Measurements from ENCODE around the gene GRIK1.

DNA sequence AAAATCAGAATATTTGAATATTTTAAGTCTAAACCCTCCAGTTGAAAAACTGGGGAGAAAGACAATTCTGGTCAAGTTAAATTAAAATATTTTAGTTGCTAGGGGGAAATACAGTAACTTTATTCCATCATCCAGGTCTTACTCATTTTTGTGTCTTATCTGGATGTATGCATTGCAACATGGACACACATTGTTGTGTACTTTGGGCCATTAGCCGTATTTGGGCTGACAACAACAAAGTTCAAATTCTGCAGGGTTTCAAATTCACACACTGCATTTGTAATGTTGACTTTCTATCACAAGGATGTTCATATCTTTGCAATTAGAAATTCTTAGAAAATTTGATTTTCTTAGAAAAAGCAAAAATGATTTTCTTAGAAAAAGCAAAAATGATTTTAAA is 391.8 kb downstream of the GRIK1 start:
- TF ChIP-seq, protein P1, sequence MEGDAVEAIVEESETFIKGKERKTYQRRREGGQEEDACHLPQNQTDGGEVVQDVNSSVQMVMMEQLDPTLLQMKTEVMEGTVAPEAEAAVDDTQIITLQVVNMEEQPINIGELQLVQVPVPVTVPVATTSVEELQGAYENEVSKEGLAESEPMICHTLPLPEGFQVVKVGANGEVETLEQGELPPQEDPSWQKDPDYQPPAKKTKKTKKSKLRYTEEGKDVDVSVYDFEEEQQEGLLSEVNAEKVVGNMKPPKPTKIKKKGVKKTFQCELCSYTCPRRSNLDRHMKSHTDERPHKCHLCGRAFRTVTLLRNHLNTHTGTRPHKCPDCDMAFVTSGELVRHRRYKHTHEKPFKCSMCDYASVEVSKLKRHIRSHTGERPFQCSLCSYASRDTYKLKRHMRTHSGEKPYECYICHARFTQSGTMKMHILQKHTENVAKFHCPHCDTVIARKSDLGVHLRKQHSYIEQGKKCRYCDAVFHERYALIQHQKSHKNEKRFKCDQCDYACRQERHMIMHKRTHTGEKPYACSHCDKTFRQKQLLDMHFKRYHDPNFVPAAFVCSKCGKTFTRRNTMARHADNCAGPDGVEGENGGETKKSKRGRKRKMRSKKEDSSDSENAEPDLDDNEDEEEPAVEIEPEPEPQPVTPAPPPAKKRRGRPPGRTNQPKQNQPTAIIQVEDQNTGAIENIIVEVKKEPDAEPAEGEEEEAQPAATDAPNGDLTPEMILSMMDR (IDR thresholded peaks at IDR 0.05), result no peak
- no peak for TF ChIP-seq POLR2A (IDR thresholded peaks at IDR 0.05)
- TF ChIP-seq EP300 (IDR thresholded peaks at IDR 0.05), result no peak

All from tibial nerve (tissue), 4 donors.